Right lobe of liver (tissue), 4 donors: Measurements from ENCODE around the gene UFC1.

Experiments used
- CTCF ChIP-seq, 4 donors: fragments of 200-600 bp in 3 of 4; fragments of 450-650 bp in 1 of 4; IDR thresholded peaks; one replicate each; pipeline versions ENCODE4 v1.5.1 to v1.8.0; 2016 to 2022; ENCODE audit warnings: antibody characterized with exemption in 4 of 4, mild to moderate bottlenecking in 2 of 4
- POLR2A ChIP-seq: fragments of 450-650 bp; IDR thresholded peaks from one replicate; pipeline ENCODE4 v1.6.1; 2017; ENCODE audit warnings: antibody characterized with exemption, mild to moderate bottlenecking
- donor health status: DM: no; HTN: no; CAD: no.
- donor health status: DM: no; HTN: no; CAD: no.
- donor health status: DM: no; HTN: yes; CAD: no.

- TF ChIP-seq CTCF (IDR thresholded peaks at IDR 0.05): no peak
- no peak for TF ChIP-seq POLR2A
Observed at GRCh38 chr1:161160671-161161145, 6.9 kb downstream of the UFC1 start.
